ENCODE results near the gene C17orf107.

DNA sequence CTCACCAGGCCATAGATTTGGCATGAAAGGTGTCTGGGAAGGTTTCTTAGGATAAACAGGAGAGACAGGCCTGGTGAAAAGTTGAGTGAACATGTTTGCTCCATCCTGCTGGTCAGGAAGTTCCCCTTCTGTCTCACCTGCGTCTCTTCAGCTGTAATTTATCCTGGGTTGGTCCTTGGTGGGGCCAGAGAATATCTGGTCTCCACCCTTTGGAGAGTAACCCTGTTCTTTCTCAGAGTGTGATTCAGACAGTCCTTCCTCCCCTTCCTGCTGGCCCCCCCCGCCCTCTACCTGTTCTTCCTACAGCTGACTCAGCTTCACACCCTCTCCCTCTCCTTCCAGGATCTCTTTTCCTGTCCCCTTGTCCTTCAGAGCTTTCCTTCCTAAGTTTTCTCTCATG, 49.1 kb upstream of the C17orf107 start:
- TF ChIP-seq, protein P1, sequence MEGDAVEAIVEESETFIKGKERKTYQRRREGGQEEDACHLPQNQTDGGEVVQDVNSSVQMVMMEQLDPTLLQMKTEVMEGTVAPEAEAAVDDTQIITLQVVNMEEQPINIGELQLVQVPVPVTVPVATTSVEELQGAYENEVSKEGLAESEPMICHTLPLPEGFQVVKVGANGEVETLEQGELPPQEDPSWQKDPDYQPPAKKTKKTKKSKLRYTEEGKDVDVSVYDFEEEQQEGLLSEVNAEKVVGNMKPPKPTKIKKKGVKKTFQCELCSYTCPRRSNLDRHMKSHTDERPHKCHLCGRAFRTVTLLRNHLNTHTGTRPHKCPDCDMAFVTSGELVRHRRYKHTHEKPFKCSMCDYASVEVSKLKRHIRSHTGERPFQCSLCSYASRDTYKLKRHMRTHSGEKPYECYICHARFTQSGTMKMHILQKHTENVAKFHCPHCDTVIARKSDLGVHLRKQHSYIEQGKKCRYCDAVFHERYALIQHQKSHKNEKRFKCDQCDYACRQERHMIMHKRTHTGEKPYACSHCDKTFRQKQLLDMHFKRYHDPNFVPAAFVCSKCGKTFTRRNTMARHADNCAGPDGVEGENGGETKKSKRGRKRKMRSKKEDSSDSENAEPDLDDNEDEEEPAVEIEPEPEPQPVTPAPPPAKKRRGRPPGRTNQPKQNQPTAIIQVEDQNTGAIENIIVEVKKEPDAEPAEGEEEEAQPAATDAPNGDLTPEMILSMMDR (IDR thresholded peaks at IDR 0.05 in 2 of 3, conservative IDR thresholded peaks at IDR 0.05 in 1 of 3; ENCODE audit: borderline replicate concordance in 1 of 3, insufficient read depth in 1 of 3, low read depth in 2 of 3, low read length in 2 of 3) = no peak
- 0 out of 2 replicates have a peak, but pooled peaks have one; percentile 48 for TF ChIP-seq FOSL1 (IDR thresholded peaks at IDR 0.05; ENCODE audit: low read depth)
- TF ChIP-seq EZH2 (IDR thresholded peaks at IDR 0.05) = no peak
- TF ChIP-seq EZH2phosphoT487 (IDR thresholded peaks at IDR 0.05; ENCODE audit: borderline replicate concordance) = no peak
- no peak for TF ChIP-seq EGR1 (IDR thresholded peaks at IDR 0.05; ENCODE audit: low read depth)
- TF ChIP-seq ELF1 (IDR thresholded peaks at IDR 0.05; ENCODE audit: borderline replicate concordance, low read depth) = no peak
- TF ChIP-seq ZFX (IDR thresholded peaks at IDR 0.05) = no peak
- no peak for TF ChIP-seq SRF (IDR thresholded peaks at IDR 0.05; ENCODE audit: low read depth)
